ENCODE results near the gene TULP4.
"Not testable (repeated sequence)": the region's sequence is repeated elsewhere in the genome, so short reads cannot be mapped to it uniquely, and the experiment has no call there.

The TULP4 gene

DNA sequence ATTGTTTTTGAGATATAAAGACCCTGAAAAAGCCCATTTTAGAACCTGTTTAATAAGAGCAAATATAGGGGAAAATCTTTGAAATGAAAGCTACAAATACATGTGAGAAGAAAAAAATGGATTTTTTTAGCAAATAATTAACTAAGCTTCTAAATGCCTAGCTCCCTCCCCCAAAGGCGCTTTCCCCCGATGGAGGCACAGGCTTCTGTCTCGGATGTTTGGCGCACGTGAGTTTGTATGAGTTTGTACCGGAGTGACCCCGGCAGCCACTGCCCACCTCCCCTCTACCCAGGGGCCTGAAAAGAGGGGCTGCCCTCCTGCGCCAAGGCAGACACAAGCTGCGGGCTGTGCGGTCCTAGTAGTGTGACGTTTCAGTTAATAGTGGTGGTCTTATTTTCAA lies 197.2 kb downstream of the TULP4 start:
- Histone ChIP-seq H3K4me1 (ENCODE audit: control insufficient read depth, insufficient read depth, low read length) (no peaks in the 10 kb centered on the region), H3K27me3 (ENCODE audit: control insufficient read depth, insufficient read depth, low read length) (no peaks in the 10 kb centered on the region), H3K9me3 (ENCODE audit: control insufficient read depth, low read length) (no peaks in the 10 kb centered on the region), H3K9ac (ENCODE audit: low read length) (no peak overlapping the region), H3K36me3 (ENCODE audit: control insufficient read depth, insufficient read depth, low read length) (no peaks in the 10 kb centered on the region), H3K4me3 (ENCODE audit: low read length) (no peak overlapping the region)

DNA sequence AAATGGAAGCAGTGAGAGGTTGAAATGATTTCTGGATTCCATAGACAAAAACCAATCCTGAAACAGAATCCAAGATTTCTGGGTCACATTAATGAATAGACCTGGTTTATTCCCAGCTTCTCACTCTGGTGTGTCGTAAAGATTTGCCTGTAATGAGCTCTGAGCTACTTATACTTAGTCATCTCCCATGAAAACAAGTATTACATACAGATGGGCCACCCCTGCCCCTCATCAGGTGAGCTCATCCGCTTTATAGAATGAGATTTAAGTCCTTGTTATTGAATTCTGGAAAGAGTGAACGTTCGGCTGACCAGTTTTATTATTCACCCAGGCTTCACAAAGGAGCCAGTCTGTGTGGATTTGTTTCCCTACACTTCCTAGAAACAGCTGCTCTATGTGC lies 200.5 kb downstream of the TULP4 start:
- no peaks in the 10 kb centered on the region for H3K4me1 ChIP-seq (ENCODE audit: control insufficient read depth, insufficient read depth, low read length)
- no peak overlapping the region for H3K9ac ChIP-seq (ENCODE audit: low read length)
- H3K4me3 ChIP-seq (ENCODE audit: low read length), result no peak overlapping the region
- H3K27me3 ChIP-seq (ENCODE audit: control insufficient read depth, insufficient read depth, low read length), result peaks cover 21% of the 10 kb centered on the region
- H3K9me3 ChIP-seq (ENCODE audit: control insufficient read depth, low read length), result no peaks in the 10 kb centered on the region
- H3K36me3 ChIP-seq (ENCODE audit: control insufficient read depth, insufficient read depth, low read length), result no peaks in the 10 kb centered on the region

DNA sequence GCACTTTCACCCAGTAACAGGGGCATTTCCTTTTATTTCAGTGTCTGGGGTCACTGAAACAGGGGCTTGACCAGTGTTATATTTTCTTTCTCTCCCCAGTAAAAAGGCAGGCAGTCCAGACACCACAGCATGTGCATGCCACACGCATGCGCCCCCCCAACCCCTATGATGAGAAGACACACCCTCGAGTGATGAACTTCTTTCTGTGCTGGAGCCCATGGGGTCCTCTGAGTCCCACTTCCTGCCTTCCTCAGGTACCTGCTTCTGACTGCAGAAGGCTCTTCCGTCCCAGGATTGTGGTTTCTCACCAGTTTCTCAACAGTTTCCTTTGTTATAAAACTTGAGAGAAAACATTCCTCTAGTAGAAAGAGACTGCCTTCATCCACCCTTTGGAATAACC lies 201.9 kb downstream of the TULP4 start:
- no peaks in the 10 kb centered on the region for H3K9me3 ChIP-seq (ENCODE audit: control insufficient read depth, low read length)
- H3K4me1 ChIP-seq (ENCODE audit: control insufficient read depth, insufficient read depth, low read length), result peaks cover 5% of the 10 kb centered on the region
- no peak overlapping the region for H3K9ac ChIP-seq (ENCODE audit: low read length)
- H3K27me3 ChIP-seq (ENCODE audit: control insufficient read depth, insufficient read depth, low read length), result peaks cover 21% of the 10 kb centered on the region
- no peak overlapping the region for H3K4me3 ChIP-seq (ENCODE audit: low read length)
- no peaks in the 10 kb centered on the region for H3K36me3 ChIP-seq (ENCODE audit: control insufficient read depth, insufficient read depth, low read length)

DNA sequence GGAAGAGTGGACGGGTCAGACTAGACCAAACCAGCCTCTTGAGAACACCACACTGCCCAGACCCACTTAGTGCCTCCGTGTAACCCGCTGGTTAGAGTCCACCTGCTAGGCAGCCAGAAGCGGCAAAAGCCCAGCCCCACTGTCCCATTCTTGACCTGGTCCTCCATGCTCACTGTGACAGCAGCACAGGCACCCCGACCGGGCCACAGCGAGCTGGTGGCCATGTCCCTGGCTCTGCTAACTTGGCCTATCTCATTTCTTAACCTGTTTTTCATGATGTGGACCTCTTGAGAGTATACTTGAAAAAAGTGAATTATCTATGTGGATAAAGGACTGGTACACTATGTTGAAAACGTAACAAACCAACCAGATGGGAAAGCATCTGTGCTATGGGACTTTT lies 202.7 kb downstream of the TULP4 start:
- H3K4me1 ChIP-seq (ENCODE audit: control insufficient read depth, insufficient read depth, low read length), result peaks cover 5% of the 10 kb centered on the region
- no peaks in the 10 kb centered on the region for H3K36me3 ChIP-seq (ENCODE audit: control insufficient read depth, insufficient read depth, low read length)
- no peaks in the 10 kb centered on the region for H3K9me3 ChIP-seq (ENCODE audit: control insufficient read depth, low read length)
- peaks cover 21% of the 10 kb centered on the region for H3K27me3 ChIP-seq (ENCODE audit: control insufficient read depth, insufficient read depth, low read length)
- H3K4me3 ChIP-seq (ENCODE audit: low read length), result no peak overlapping the region
- no peak overlapping the region for H3K9ac ChIP-seq (ENCODE audit: low read length)

DNA sequence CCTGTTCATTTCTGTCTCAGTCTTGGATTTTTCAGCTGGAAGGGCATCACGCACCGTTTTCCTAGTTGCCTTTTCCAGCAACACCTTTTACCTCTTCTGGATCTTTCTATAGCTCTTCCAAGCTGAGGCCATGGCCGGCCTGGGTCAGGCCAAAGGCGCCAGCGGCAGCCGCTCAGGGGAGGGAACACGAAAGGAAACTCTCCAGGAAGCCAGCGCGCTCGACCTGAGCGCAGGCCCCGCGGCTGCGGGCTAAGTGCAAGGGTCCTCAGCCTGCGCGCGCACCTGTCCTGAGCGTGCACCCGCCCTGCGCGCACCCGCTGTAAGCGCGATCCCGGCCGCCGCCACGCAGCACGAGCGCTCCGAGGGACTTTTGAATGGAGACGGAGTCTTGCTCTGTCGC lies 203.8 kb downstream of the TULP4 start:
- Histone ChIP-seq H3K9ac (ENCODE audit: low read length) (no peak overlapping the region), H3K4me1 (ENCODE audit: control insufficient read depth, insufficient read depth, low read length) (peaks cover 5% of the 10 kb centered on the region), H3K36me3 (ENCODE audit: control insufficient read depth, insufficient read depth, low read length) (no peaks in the 10 kb centered on the region), H3K9me3 (ENCODE audit: control insufficient read depth, low read length) (no peaks in the 10 kb centered on the region), H3K27me3 (ENCODE audit: control insufficient read depth, insufficient read depth, low read length) (peaks cover 21% of the 10 kb centered on the region), H3K4me3 (ENCODE audit: low read length) (no peak overlapping the region)

DNA sequence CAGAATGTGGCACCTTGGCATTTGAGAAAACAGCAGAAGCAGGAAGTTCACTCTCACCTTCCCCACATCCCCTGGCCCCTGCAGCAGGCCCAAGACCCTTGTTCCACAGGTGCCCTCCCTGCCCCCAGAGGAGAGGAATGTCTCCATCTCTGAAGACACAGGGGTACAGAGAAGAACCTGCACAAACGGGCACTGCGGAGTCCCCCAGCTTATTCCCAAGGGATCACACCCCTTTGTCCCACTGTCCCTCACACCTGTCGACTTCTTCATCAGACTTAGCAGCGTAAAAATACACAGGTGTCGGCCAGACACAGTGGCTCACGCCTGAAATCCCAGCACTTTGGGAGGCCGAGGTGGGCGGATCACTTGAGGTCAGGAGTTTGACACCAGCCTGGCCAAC lies 204.8 kb downstream of the TULP4 start:
- Histone ChIP-seq H3K9ac (ENCODE audit: low read length) (no peak overlapping the region), H3K9me3 (ENCODE audit: control insufficient read depth, low read length) (no peaks in the 10 kb centered on the region), H3K36me3 (ENCODE audit: control insufficient read depth, insufficient read depth, low read length) (no peaks in the 10 kb centered on the region), H3K4me3 (ENCODE audit: low read length) (no peak overlapping the region), H3K27me3 (ENCODE audit: control insufficient read depth, insufficient read depth, low read length) (peaks cover 21% of the 10 kb centered on the region), H3K4me1 (ENCODE audit: control insufficient read depth, insufficient read depth, low read length) (peaks cover 5% of the 10 kb centered on the region)

DNA sequence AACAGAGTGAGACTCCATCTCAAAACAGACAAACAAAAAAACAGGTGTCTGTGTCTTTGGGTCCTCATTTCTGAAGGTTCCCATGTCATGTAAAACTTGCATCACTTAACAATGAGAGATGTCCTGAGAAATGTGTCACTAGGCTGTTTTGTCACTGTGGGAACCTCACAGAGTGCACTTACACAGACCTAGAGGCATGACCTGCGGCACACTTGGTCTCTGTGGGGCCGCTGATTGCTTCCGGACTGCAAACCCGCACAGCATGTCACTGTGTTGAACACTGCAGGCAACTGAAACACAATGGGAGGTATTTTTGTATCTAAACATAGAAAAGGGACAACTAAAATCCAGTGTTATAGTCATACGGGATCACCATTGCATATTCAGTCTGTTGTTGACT lies 205.3 kb downstream of the TULP4 start:
- H3K4me1 ChIP-seq (ENCODE audit: control insufficient read depth, insufficient read depth, low read length), result peaks cover 5% of the 10 kb centered on the region
- no peaks in the 10 kb centered on the region for H3K36me3 ChIP-seq (ENCODE audit: control insufficient read depth, insufficient read depth, low read length)
- H3K9me3 ChIP-seq (ENCODE audit: control insufficient read depth, low read length), result no peaks in the 10 kb centered on the region
- H3K4me3 ChIP-seq (ENCODE audit: low read length), result no peak overlapping the region
- peaks cover 21% of the 10 kb centered on the region for H3K27me3 ChIP-seq (ENCODE audit: control insufficient read depth, insufficient read depth, low read length)
- H3K9ac ChIP-seq (ENCODE audit: low read length), result no peak overlapping the region

DNA sequence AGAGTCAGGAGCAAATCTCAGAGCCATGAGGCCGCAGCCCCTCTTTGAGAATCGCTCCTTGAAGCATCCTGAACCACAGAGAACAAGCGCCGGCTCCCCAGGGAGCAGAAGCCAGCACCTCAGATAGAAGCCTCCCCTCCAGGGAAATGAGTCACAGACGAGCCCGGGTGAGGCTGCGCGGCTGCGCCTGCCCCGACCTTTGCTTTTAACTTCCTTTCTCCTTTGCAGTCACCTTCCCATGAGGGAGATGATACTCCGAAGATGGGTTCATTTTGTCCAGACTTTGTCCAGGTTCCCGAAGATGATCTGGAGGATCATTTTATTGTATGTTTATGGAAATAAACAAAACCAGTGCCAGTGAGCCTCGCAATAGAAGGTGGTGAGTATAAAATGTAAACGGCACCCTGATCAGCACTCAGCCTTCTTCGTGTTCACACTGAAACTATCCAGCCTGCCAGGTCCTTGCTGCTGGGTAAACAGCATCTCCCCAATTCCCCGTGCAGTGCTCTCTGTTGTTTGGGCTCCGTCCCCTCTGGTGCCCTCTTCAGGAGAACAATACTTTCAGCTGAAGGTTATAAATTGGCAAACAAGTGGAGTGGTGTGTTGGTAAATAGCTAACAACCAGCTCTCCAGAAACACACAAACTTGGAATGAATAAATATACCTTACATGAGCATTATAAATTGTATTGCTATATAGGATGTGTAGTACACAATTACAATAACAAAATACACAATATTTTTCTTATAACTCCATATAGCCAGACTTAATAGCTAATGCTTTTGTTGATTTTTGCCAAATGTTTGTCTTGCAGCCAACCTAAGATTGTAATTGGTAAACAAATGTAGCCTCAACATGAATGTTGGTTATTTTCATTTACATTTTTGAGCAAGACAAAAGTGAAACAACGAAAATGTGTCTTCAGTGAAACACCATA lies 206.2 kb downstream of the TULP4 start:
- H3K36me3 ChIP-seq (ENCODE audit: control insufficient read depth, insufficient read depth, low read length), result no peaks in the 10 kb centered on the region
- H3K4me3 ChIP-seq (ENCODE audit: low read length), result peak overlapping the region; percentile 15
- H3K4me1 ChIP-seq (ENCODE audit: control insufficient read depth, insufficient read depth, low read length), result peaks cover 5% of the 10 kb centered on the region
- H3K9ac ChIP-seq (ENCODE audit: low read length), result peak overlapping the region; percentile 45
- H3K9me3 ChIP-seq (ENCODE audit: control insufficient read depth, low read length), result no peaks in the 10 kb centered on the region
- H3K27me3 ChIP-seq (ENCODE audit: control insufficient read depth, insufficient read depth, low read length), result peaks cover 22% of the 10 kb centered on the region

DNA sequence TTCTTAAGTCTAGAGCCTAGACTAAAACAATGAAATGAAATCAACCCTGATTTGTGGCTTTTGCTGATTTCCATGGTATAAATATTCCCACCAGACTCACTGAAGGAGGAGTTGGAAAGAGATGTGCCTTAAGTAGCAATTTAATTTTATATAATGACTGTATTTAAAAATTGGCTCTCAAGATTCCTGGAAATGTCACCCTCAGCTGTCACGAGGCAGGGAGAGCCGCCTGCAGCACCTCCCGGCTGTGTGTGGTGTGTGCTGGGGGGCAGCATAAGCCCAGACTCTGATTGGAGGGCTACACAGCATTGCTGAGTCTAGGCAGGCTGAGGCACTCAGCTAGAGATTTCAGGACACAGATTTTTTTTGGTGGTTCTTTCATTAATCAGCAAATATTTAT lies 207.0 kb downstream of the TULP4 start:
- Histone ChIP-seq H3K27me3 (ENCODE audit: control insufficient read depth, insufficient read depth, low read length) (peaks cover 30% of the 10 kb centered on the region), H3K4me3 (ENCODE audit: low read length) (no peak overlapping the region), H3K36me3 (ENCODE audit: control insufficient read depth, insufficient read depth, low read length) (no peaks in the 10 kb centered on the region), H3K9me3 (ENCODE audit: control insufficient read depth, low read length) (no peaks in the 10 kb centered on the region), H3K4me1 (ENCODE audit: control insufficient read depth, insufficient read depth, low read length) (peaks cover 5% of the 10 kb centered on the region), H3K9ac (ENCODE audit: low read length) (no peak overlapping the region)

DNA sequence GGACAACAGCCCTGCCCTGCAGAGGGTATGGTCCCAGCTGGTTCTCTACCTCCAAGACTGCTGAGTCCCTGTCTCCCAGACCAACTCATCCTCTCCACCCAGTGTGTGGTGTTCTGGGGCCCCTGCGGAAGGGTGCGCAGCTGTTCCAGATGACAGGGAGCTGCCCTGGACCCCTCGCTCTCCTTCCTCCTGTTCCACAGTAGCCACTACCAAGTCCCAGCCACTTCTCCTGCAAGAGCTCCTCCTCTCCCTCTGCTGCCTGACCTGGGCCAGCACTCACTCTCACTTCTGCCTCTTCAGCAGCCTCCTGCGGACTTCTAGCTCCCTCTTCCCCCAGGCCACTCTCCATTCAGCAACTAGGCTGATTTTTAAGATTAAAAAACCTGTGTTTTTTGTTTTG lies 207.5 kb downstream of the TULP4 start:
- Histone ChIP-seq H3K4me1 (ENCODE audit: control insufficient read depth, insufficient read depth, low read length) (peaks cover 5% of the 10 kb centered on the region), H3K27me3 (ENCODE audit: control insufficient read depth, insufficient read depth, low read length) (peaks cover 30% of the 10 kb centered on the region), H3K9ac (ENCODE audit: low read length) (no peak overlapping the region), H3K4me3 (ENCODE audit: low read length) (no peak overlapping the region), H3K36me3 (ENCODE audit: control insufficient read depth, insufficient read depth, low read length) (no peaks in the 10 kb centered on the region), H3K9me3 (ENCODE audit: control insufficient read depth, low read length) (no peaks in the 10 kb centered on the region)

DNA sequence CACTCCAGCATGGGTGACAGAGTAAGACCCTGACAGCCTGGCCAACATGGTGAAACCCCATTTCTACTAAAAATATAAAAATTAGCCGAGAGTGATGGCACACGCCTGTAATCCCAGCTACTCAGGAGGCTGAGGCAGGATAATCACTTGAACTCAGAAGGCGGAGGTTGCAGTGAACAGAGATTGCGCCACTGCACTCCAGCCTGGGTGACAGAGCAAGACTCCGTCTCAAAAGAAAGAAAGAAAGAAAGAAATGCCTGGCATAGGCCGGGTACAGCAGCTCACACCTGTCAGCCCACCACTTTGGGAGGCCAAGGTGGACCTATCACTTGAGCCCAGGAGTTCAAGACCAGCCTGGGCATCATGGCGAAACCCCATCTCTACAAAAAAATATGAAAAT lies 208.7 kb downstream of the TULP4 start:
- not testable (repeated sequence) for H3K9me3 ChIP-seq (ENCODE audit: control insufficient read depth, low read length); H3K4me3 ChIP-seq (ENCODE audit: low read length); H3K36me3 ChIP-seq (ENCODE audit: control insufficient read depth, insufficient read depth, low read length); H3K9ac ChIP-seq (ENCODE audit: low read length); H3K4me1 ChIP-seq (ENCODE audit: control insufficient read depth, insufficient read depth, low read length)
- H3K27me3 ChIP-seq (ENCODE audit: control insufficient read depth, insufficient read depth, low read length), result peaks cover 24% of the 10 kb centered on the region

DNA sequence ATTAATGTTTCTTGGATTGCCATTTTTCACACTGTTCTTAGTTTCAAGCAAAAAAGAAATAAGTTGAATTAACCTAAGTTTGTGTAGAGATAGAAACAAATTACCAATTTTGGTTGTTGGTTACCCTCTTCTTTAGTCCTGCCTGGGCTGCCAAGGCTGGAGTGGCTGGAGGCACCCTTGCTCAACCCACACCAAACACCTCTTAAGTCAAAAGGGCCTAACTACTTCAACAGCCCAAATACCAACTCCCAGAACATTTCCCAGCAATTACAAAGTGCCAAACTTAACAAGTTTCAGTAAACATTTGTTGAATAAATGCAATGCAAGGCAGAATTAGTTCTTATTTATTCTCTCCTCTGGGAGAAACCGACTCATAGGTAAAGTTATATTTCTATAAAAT lies 209.5 kb downstream of the TULP4 start:
- no peaks in the 10 kb centered on the region for H3K36me3 ChIP-seq (ENCODE audit: control insufficient read depth, insufficient read depth, low read length)
- H3K4me3 ChIP-seq (ENCODE audit: low read length), result no peak overlapping the region
- H3K9ac ChIP-seq (ENCODE audit: low read length), result no peak overlapping the region
- no peaks in the 10 kb centered on the region for H3K9me3 ChIP-seq (ENCODE audit: control insufficient read depth, low read length)
- H3K27me3 ChIP-seq (ENCODE audit: control insufficient read depth, insufficient read depth, low read length), result peaks cover 18% of the 10 kb centered on the region
- peaks cover 5% of the 10 kb centered on the region for H3K4me1 ChIP-seq (ENCODE audit: control insufficient read depth, insufficient read depth, low read length)

All from mucosa of stomach (tissue), 1 donor.